CD4-positive, alpha-beta T cell (primary cell): ENCODE data around the gene TMEM120A. TPM values are rescaled to one million over a fixed set of nuclear protein-coding genes. Genes with fewer than 3 reads are reported as not detected.

Source experiments
- ATAC-seq: fragments of 200-7000 bp; cut with Tn5 transposase; one replicate; pipeline ENCODE4 v1.10.0; 2022; ENCODE audit warnings: mild to moderate bottlenecking; ENCODE audit not compliant: poor library complexity
- CTCF ChIA-PET: fragments of 350-600 bp; sonication (Branson Sonifier 250); formaldehyde crosslinking; loops from one replicate; lab custom pipeline; 2021; ENCODE audit warnings: antibody characterized with exemption, inconsistent platforms; lab: Charles Lee
- POLR2A ChIA-PET: fragments of 350-600 bp; sonication (Branson Sonifier 250); formaldehyde crosslinking; loops from one replicate; lab custom pipeline; 2021; ENCODE audit warnings: antibody characterized with exemption, inconsistent platforms; lab: Charles Lee
- DNase-seq, 14 experiments: peaks; one replicate each; pipeline ENCODE4 v3.0.0-alpha.2; 2013 to 2020; ENCODE audit warnings: mixed read lengths in 2 of 14
- H3K27ac ChIP-seq, 2 donors: one replicate each; pipeline versions ENCODE4 v1.5.1 to v1.7.0; 2013; ENCODE audit warnings: low read length in 2 of 2, low read depth in 1 of 2, mild to moderate bottlenecking in 1 of 2
- H3K27me3 ChIP-seq, 2 experiments: 1 replicate in 1 of 2; 2 replicates in 1 of 2; pipeline versions ENCODE4 v1.6.1 to v1.7.0; 2013; ENCODE audit warnings: low read length in 2 of 2, control low read depth in 1 of 2, mild to moderate bottlenecking in 1 of 2, moderate library complexity in 1 of 2; ENCODE audit not compliant: insufficient read depth in 2 of 2, control insufficient read depth in 1 of 2
- H3K36me3 ChIP-seq: one replicate; pipeline ENCODE4 v1.6.1; 2013; ENCODE audit warnings: low read length, control low read depth; ENCODE audit not compliant: insufficient read depth
- H3K4me1 ChIP-seq: one replicate; pipeline ENCODE4 v1.6.1; 2013; ENCODE audit warnings: low read length, control low read depth; ENCODE audit not compliant: insufficient read depth
- H3K4me3 ChIP-seq: one replicate; pipeline ENCODE4 v1.5.1; 2013; ENCODE audit warnings: mild to moderate bottlenecking, low read length, moderate library complexity
- H3K9me3 ChIP-seq, 2 experiments: 1 replicate in 1 of 2; 2 replicates in 1 of 2; pipeline versions ENCODE4 v1.6.1 to v1.7.0; 2013; ENCODE audit warnings: low read length in 2 of 2, mild to moderate bottlenecking in 2 of 2, control low read depth in 1 of 2, moderate library complexity in 1 of 2; ENCODE audit not compliant: control insufficient read depth in 1 of 2, insufficient read depth in 1 of 2
- H3K27ac Mint-ChIP-seq: one replicate; pipeline ENCODE4 v1.8.0; 2020; ENCODE audit warnings: mixed read lengths
- H3K27me3 Mint-ChIP-seq: one replicate; pipeline ENCODE4 v1.8.0; 2021; ENCODE audit warnings: mixed read lengths
- H3K36me3 Mint-ChIP-seq: one replicate; pipeline ENCODE4 v1.8.0; 2021; ENCODE audit warnings: low read depth, mixed read lengths
- H3K4me1 Mint-ChIP-seq: one replicate; pipeline ENCODE4 v1.8.0; 2021; ENCODE audit warnings: low read depth, mixed read lengths
- H3K4me3 Mint-ChIP-seq: one replicate; pipeline ENCODE4 v1.8.0; 2020; ENCODE audit warnings: mild to moderate bottlenecking, mixed read lengths
- H3K9me3 Mint-ChIP-seq: one replicate; pipeline ENCODE4 v1.8.0; 2020; ENCODE audit warnings: mixed read lengths
- intact Hi-C, 2 experiments: fragments of 100-400 bp; cut with DNase I in 1 of 2; cut with micrococcal nuclease in 1 of 2; formaldehyde crosslinking; loops; one replicate each; pipeline versions ENCODE4 v1.15.1 to v1.9.0; 2023 to 2025; cut with DNase I, micrococcal nuclease
- total RNA-seq, 174 experiments: library from RNA in 2 of 174; stranded (reverse) in 2 of 174; gene quantifications; one replicate each; pipeline ENCODE4 v1.2.3 and lab custom pipeline; 2021 to 2026
- TF ChIP-seq, protein P1 (sequence below): fragments of 200-600 bp; IDR thresholded peaks from one replicate; pipeline ENCODE4 v1.8.0; 2022; ENCODE audit warnings: antibody characterized with exemption, mild to moderate bottlenecking

TMEM120A gene
- total RNA-seq, 2 experiments from 2014 or later, result 10.0 to 10.8 TPM

DNA sequence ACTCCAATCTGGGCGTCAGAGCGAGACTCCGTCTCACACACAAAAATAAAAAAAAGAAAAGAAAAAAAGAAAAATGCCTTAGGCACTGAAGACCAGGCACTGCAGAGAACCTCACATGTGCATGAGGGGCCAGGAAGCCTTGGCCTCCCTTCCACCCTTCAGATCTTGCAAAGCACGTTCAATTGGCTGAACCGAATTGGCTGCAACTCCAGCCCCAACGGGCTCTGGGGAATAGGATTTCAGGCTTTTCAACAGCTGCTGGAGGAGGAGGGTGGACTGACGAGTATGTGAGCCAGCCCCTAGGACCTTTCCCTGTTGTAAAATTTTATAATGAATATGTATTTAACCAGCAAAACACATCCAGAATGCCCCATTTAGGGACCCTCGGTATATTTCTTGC is 16.7 kb downstream of the TMEM120A start:
- Mint-ChIP-seq H3K4me3 (no peak overlapping the region), H3K27me3 (no peaks in the 10 kb centered on the region), H3K9me3 (no peaks in the 10 kb centered on the region), H3K36me3 (peaks cover 42% of the 10 kb centered on the region), H3K4me1 (no peaks in the 10 kb centered on the region), H3K27ac (no peak overlapping the region)
- CTCF ChIA-PET, result no interaction called here
- Histone ChIP-seq H3K4me3 (no peak overlapping the region), H3K27ac (no peak overlapping the region), H3K9me3 (no peaks in the 10 kb centered on the region), H3K27me3 (no peaks in the 10 kb centered on the region), H3K36me3 (peaks cover 30% of the 10 kb centered on the region), H3K4me1 (no peaks in the 10 kb centered on the region)
- DNase-seq (no peak), ATAC-seq (no peak)
- TF ChIP-seq, protein P1, sequence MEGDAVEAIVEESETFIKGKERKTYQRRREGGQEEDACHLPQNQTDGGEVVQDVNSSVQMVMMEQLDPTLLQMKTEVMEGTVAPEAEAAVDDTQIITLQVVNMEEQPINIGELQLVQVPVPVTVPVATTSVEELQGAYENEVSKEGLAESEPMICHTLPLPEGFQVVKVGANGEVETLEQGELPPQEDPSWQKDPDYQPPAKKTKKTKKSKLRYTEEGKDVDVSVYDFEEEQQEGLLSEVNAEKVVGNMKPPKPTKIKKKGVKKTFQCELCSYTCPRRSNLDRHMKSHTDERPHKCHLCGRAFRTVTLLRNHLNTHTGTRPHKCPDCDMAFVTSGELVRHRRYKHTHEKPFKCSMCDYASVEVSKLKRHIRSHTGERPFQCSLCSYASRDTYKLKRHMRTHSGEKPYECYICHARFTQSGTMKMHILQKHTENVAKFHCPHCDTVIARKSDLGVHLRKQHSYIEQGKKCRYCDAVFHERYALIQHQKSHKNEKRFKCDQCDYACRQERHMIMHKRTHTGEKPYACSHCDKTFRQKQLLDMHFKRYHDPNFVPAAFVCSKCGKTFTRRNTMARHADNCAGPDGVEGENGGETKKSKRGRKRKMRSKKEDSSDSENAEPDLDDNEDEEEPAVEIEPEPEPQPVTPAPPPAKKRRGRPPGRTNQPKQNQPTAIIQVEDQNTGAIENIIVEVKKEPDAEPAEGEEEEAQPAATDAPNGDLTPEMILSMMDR, result no peak
- POLR2A ChIA-PET, result no interaction called here
- intact Hi-C loops, result no loop called here

DNA sequence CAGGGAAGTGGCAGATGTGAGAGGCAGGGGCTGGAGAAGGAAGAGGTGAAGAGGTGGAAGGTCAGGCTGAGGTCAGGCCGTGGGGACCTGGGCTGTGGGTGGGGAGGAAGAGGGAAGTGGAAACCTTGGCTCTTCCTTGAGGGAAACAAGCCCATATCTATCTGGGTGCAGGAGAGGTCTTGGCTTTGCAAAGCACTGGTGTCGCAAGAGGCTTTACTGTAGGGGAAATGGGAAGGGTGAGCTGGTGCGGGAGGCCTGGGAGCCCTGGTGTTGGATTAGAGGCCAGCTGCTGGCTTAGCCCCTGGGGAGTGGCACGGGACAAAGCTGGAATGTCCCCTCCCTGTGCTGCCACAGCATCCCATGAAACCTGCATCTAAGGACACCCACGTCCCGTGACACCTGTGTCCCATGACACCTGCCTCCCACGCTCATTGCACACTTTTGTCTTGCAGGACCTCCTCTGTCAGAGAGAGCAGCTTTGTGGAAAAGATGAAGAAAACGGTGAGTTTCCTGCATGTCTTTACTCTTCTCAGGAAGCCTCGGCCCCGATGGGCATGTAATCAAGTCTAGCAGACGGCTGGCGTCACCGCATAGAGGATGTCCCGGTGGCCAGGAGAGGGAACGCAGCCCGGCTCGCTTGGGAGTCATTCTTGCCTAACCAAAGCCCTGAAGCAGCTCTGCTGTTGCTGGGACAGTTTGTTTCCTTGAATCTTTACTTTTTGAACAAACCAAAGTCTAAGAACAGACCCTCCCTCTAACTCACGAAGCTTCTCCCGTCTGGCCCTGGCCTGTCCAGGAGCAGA is 22.2 kb downstream of the TMEM120A start:
- ChIA-PET POLR2A (interaction anchor here (0.6 kb wide), 1 partner anchor 910 kb away, joined by 4 read pairs; no protein-coding TSS in a partner anchor), CTCF (no interaction called here)

DNA sequence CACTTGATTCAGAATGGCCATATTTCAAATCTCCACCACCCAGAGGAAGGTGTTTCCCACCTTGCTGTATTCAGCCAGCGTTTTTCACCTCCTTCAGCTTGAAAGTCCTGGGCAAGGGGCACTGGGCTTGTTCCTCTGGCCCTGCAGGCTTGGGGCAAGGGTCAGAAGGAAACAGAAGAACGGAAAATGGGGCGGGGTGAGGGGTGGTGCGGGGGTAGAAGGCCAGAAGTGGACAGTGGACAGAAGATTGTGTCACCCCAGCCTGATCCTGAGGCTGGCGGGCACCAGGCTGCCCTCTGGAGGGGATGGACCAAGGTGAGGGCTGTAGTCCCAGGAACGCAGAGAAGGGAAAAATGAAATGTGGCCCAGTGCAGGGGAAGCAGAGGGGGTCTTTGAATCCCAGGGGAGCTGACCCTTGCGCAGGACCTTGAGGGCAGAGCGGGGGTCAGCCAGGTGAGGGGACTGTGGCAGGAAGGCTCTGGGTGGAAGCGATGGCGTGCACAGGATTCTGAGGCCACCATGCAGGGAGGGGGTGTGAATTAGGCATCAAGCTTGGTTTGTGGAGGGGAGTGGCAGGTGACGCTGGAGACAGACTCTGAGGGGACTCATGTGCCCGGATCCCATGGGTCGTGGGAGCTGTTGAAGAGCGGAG is 23.0 kb downstream of the TMEM120A start:
- Histone ChIP-seq H3K27me3 (no peaks in the 10 kb centered on the region), H3K36me3 (peaks cover 24% of the 10 kb centered on the region), H3K9me3 (no peaks in the 10 kb centered on the region), H3K4me1 (no peaks in the 10 kb centered on the region), H3K27ac (no peak overlapping the region), H3K4me3 (no peak overlapping the region)
- H3K27me3 Mint-ChIP-seq, result no peaks in the 10 kb centered on the region
- no peaks in the 10 kb centered on the region for H3K4me1 Mint-ChIP-seq
- ChIA-PET POLR2A (no interaction called here), CTCF (no interaction called here)
- H3K4me3 Mint-ChIP-seq, result no peak overlapping the region
- intact Hi-C loops, result no loop called here
- TF ChIP-seq, protein P1, result no peak
- no peak overlapping the region for H3K27ac Mint-ChIP-seq
- DNase-seq (no peak), ATAC-seq (no peak)
- peaks cover 41% of the 10 kb centered on the region for H3K36me3 Mint-ChIP-seq
- H3K9me3 Mint-ChIP-seq, result no peaks in the 10 kb centered on the region

More for the DNA sequence above, 22.2 kb downstream of the TMEM120A start:
- Histone ChIP-seq H3K4me3 (no peak overlapping the region), H3K27me3 (no peaks in the 10 kb centered on the region), H3K4me1 (no peaks in the 10 kb centered on the region), H3K27ac (no peak overlapping the region), H3K9me3 (no peaks in the 10 kb centered on the region), H3K36me3 (peaks cover 22% of the 10 kb centered on the region)
- H3K4me3 Mint-ChIP-seq, result no peak overlapping the region
- DNase-seq (peak in 1 of 14 experiments; percentile 28), ATAC-seq (no peak)
- H3K27ac Mint-ChIP-seq, result no peak overlapping the region
- intact Hi-C loops, result no loop called here
- H3K27me3 Mint-ChIP-seq, result no peaks in the 10 kb centered on the region
- TF ChIP-seq, protein P1, result no peak
- no peaks in the 10 kb centered on the region for H3K9me3 Mint-ChIP-seq
- H3K4me1 Mint-ChIP-seq, result no peaks in the 10 kb centered on the region
- H3K36me3 Mint-ChIP-seq, result peaks cover 40% of the 10 kb centered on the region
